Skin of body (tissue), 2 donors: ENCODE results near the gene STRA6. TPM values are rescaled to one million over a fixed set of nuclear protein-coding genes. Genes with fewer than 3 reads are reported as not detected.

Source experiments
- DNase-seq: peaks from one replicate; lab custom pipeline; 2025; lab: John Stamatoyannopoulos, UW
- total RNA-seq: library from RNA; depleted of rRNA; stranded (reverse); fragments of >200 nt; gene quantifications from one replicate; pipeline ENCODE4 v1.2.3, GENCODE V29; 2014

The STRA6 gene
- total RNA-seq, 1 donor from 2014 or later: 0.49 TPM

GRCh38 chr15:74208496-74208895, 5.9 kb upstream of the STRA6 start:
- no peak for DNase-seq

- no peak for DNase-seq
These were observed 5.3 kb upstream of the STRA6 start for GRCh38 chr15:74207652-74208440.

GRCh38 chr15:74206801-74207281, 4.3 kb upstream of the STRA6 start:
- no peak for DNase-seq

- no peak for DNase-seq
These were observed 3.0 kb upstream of the STRA6 start for GRCh38 chr15:74205582-74205947.

GRCh38 chr15:74203914-74204431, 1.4 kb upstream of the STRA6 start:
- DNase-seq: no peak

- no peak for DNase-seq
These were observed 722 bp downstream of the STRA6 start for GRCh38 chr15:74201710-74202420.

GRCh38 chr15:74200871-74201419, 1.6 kb downstream of the STRA6 start:
- no peak for DNase-seq

GRCh38 chr15:74200412-74200815, 2.2 kb downstream of the STRA6 start:
- no peak for DNase-seq

GRCh38 chr15:74199297-74199652, 3.3 kb downstream of the STRA6 start:
- no peak for DNase-seq

GRCh38 chr15:74197176-74197965, 5.2 kb downstream of the STRA6 start:
- no peak for DNase-seq

GRCh38 chr15:74196175-74196574, 6.4 kb downstream of the STRA6 start:
- no peak for DNase-seq

GRCh38 chr15:74194572-74195559, 7.7 kb downstream of the STRA6 start:
- DNase-seq: no peak

- no peak for DNase-seq
These were observed 8.7 kb downstream of the STRA6 start for GRCh38 chr15:74193905-74194304.

GRCh38 chr15:74193299-74193718, 9.3 kb downstream of the STRA6 start:
- DNase-seq: no peak

- DNase-seq: no peak
These were observed 9.8 kb downstream of the STRA6 start for GRCh38 chr15:74192751-74193150.

GRCh38 chr15:74191798-74192197, 10.8 kb downstream of the STRA6 start:
- DNase-seq: no peak

- DNase-seq: no peak
These were observed 14.4 kb downstream of the STRA6 start for GRCh38 chr15:74188216-74188615.

GRCh38 chr15:74185710-74186348, 16.8 kb downstream of the STRA6 start:
- DNase-seq: no peak

- DNase-seq: no peak
These were observed 17.9 kb downstream of the STRA6 start for GRCh38 chr15:74184582-74185091.

GRCh38 chr15:74182131-74182530, 20.5 kb downstream of the STRA6 start:
- no peak for DNase-seq
